Loucy (cell line): ENCODE measurements around the gene VAT1L.

Experiments used
- CTCF ChIP-seq: fragments of 200-600 bp; sonication (generic); conservative IDR thresholded peaks from 2 replicates; pipeline ENCODE4 v1.5.1; 2014; ENCODE audit warnings: mild to moderate bottlenecking, antibody characterized with exemption, low read length
- EZH2phosphoT487 ChIP-seq: fragments of 200-600 bp; IDR thresholded peaks from 2 replicates; pipeline ENCODE4 v1.6.1; 2018; ENCODE audit warnings: antibody characterized with exemption, mild to moderate bottlenecking, moderate library complexity, borderline replicate concordance

- TF ChIP-seq CTCF (no peak), EZH2phosphoT487 (no peak)
Measured at GRCh38 chr16:77758046-77758445, 30.3 kb upstream of the VAT1L start.
